Stimulated activated CD4-positive, alpha-beta T cell treated with anti-CD3 and anti-CD28 coated beads, TNF-alpha, amount 100 ng/mL, for 48 hours (primary cell): ENCODE results near the gene TM7SF3.

Experiments used
- DNase-seq, 3 donors: peaks; one replicate each; pipeline ENCODE4 v3.0.0-alpha.2; 2020; ENCODE audit warnings: low read depth in 3 of 3

Gene TM7SF3

GRCh38 chr12:26928661-26929060 lies 85.5 kb downstream of the TM7SF3 start:
- DNase-seq = no peak
